A549 (cell line): Measurements from ENCODE around the gene MPND. TPM values are rescaled to one million over a fixed set of nuclear protein-coding genes. Genes with fewer than 3 reads are reported as not detected.
"Not testable (repeated sequence)": the region's sequence is repeated elsewhere in the genome, so short reads cannot be mapped to it uniquely, and the experiment has no call there.

Experiments used
- ATAC-seq, 2 experiments: fragments of 200-7000 bp in 1 of 2; fragments of >200 bp in 1 of 2; cut with Nextera tagmentation in 1 of 2; cut with Tn5 transposase in 1 of 2; 3 replicates each; pipeline versions ENCODE4 v1.8.0 to v1.9.1; 2018 to 2020; ENCODE audit warnings: mild to moderate bottlenecking in 1 of 2, moderate library complexity in 1 of 2
- CTCF ChIA-PET: fragments of 300-600 bp; sonication (Branson Sonifier 250); formaldehyde crosslinking; extraction: SDS; loops from one replicate; lab custom pipeline; 2021; ENCODE audit warnings: antibody characterized with exemption, inconsistent platforms; lab: Yijun Ruan, JAX
- POLR2A ChIA-PET: fragments of 350-600 bp; formaldehyde crosslinking; extraction: SDS; loops from one replicate; lab custom pipeline; 2021; ENCODE audit warnings: antibody characterized with exemption, inconsistent platforms; lab: Yijun Ruan, JAX
- DNase-seq, 2 experiments: peaks; one replicate each; pipeline versions ENCODE4 v3.0.0 to v3.0.0-alpha.2; 2011 to 2016; ENCODE audit warnings: low read depth in 1 of 2, low spot score in 1 of 2
- FAIRE-seq: peaks from 2 replicates; lab custom pipeline; 2011; peaks lifted over from hg19 to GRCh38; lab: Jason Lieb, UNC
- H3K27ac ChIP-seq, 2 experiments: fragments of >200 bp; sonication (Bioruptor Twin); formaldehyde crosslinking; 3 replicates each; pipeline ENCODE4 v1.5.1; 2016 to 2017
- H3K4me1 ChIP-seq: fragments of >200 bp; sonication (Bioruptor Twin); formaldehyde crosslinking; 3 replicates; pipeline ENCODE4 v1.6.1; 2016
- H3K4me2 ChIP-seq: fragments of >200 bp; sonication (Bioruptor Twin); formaldehyde crosslinking; 3 replicates; pipeline ENCODE4 v1.6.1; 2016
- H3K4me3 ChIP-seq: fragments of >200 bp; sonication (Bioruptor Twin); formaldehyde crosslinking; 3 replicates; pipeline ENCODE4 v1.5.1; 2016
- H3K9me3 ChIP-seq: fragments of >200 bp; sonication (Bioruptor Twin); formaldehyde crosslinking; 3 replicates; pipeline ENCODE4 v1.6.1; 2016
- BHLHE40 ChIP-seq: IDR thresholded peaks from 2 replicates; pipeline ENCODE4 v1.6.1; 2012; ENCODE audit warnings: low read depth, low read length, inconsistent platforms
- CBX8 ChIP-seq: fragments of 200-600 bp; sonication (generic); IDR thresholded peaks from 2 replicates; pipeline ENCODE4 v1.6.1; 2016
- CEBPB ChIP-seq, 2 experiments: fragments of >200 bp in 1 of 2; sonication (Bioruptor Twin) in 1 of 2; formaldehyde crosslinking in 1 of 2; IDR thresholded peaks; 2 replicates each; pipeline ENCODE4 v1.6.1; 2012 to 2016
- EHMT2 ChIP-seq: fragments of 200-600 bp; sonication (generic); IDR thresholded peaks from 2 replicates; pipeline ENCODE4 v1.6.1; 2016; ENCODE audit warnings: antibody characterized with exemption, low read depth, mild to moderate bottlenecking, moderate library complexity
- EP300 ChIP-seq, 2 experiments: fragments of >200 bp; sonication (Bioruptor Twin); formaldehyde crosslinking; IDR thresholded peaks; 2 replicates in 1 of 2; 3 replicates in 1 of 2; pipeline ENCODE4 v1.6.1; 2016 to 2017
- HOXB13 ChIP-seq: fragments of 250-450 bp; sonication (Bioruptor Pico); IDR thresholded peaks from 2 replicates; pipeline ENCODE4 v1.5.0; 2020; ENCODE audit warnings: low read depth, mild to moderate bottlenecking, moderate library complexity
- JUN ChIP-seq, 2 experiments: fragments of >200 bp; sonication (Bioruptor Twin); formaldehyde crosslinking; IDR thresholded peaks; 2 replicates in 1 of 2; 3 replicates in 1 of 2; pipeline ENCODE4 v1.6.1; 2016 to 2017
- JUNB ChIP-seq: fragments of >200 bp; sonication (Bioruptor Twin); formaldehyde crosslinking; IDR thresholded peaks from 2 replicates; pipeline ENCODE4 v1.6.1; 2016
- KDM1A ChIP-seq: fragments of 200-600 bp; sonication (generic); IDR thresholded peaks from 2 replicates; pipeline ENCODE4 v1.6.1; 2016; ENCODE audit warnings: low read depth, mild to moderate bottlenecking
- MAZ ChIP-seq: fragments of 150-350 bp; IDR thresholded peaks from 2 replicates; pipeline ENCODE4 v1.6.1; 2014; ENCODE audit warnings: antibody characterized with exemption, low read depth, low read length, borderline replicate concordance
- MYC ChIP-seq: IDR thresholded peaks from 2 replicates; pipeline ENCODE4 v1.6.1; 2012; ENCODE audit warnings: mild to moderate bottlenecking, inconsistent platforms, low read length, improper control_type of control experiment, borderline replicate concordance
- PBX3 ChIP-seq: IDR thresholded peaks from 2 replicates; pipeline ENCODE4 v1.6.1; 2012
- PHF8 ChIP-seq: fragments of 200-600 bp; sonication (generic); IDR thresholded peaks from 2 replicates; pipeline ENCODE4 v1.6.1; 2016; ENCODE audit warnings: low read depth, mild to moderate bottlenecking, antibody characterized with exemption, moderate library complexity, borderline replicate concordance
- POLR2AphosphoS2 ChIP-seq: conservative IDR thresholded peaks from 2 replicates; pipeline ENCODE4 v1.6.1; 2012; ENCODE audit warnings: low read length, improper control_type of control experiment, inconsistent platforms
- RFX5 ChIP-seq: fragments of 450-650 bp; IDR thresholded peaks from 2 replicates; pipeline ENCODE4 v1.7.1; 2014; ENCODE audit warnings: antibody characterized with exemption, mild to moderate bottlenecking, moderate library complexity
- SREBF2 ChIP-seq: fragments of 450-650 bp; IDR thresholded peaks from 2 replicates; pipeline ENCODE4 v1.6.1; 2014; ENCODE audit warnings: mild to moderate bottlenecking, moderate library complexity
- TFCP2L1 ChIP-seq: fragments of 250-450 bp; sonication (Bioruptor Pico); IDR thresholded peaks from 2 replicates; pipeline ENCODE4 v1.5.0; 2021; ENCODE audit warnings: mild to moderate bottlenecking
- ZC3H11A ChIP-seq: fragments of 450-650 bp; IDR thresholded peaks from 2 replicates; pipeline ENCODE4 v1.6.1; 2014; ENCODE audit warnings: antibody characterized with exemption, mild to moderate bottlenecking
- WGBS: methylation state at CpG from one replicate; pipeline ENCODE4 v1.1.6; 2017; ENCODE audit errors: missing lambda C conversion rate; 5-methylcytosine and 5-hydroxymethylcytosine counted together
- polyA plus RNA-seq, 4 experiments: library from polyadenylated mRNA; depleted of rRNA in 3 of 4; stranded (reverse); fragments of >200 nt; fragmentation: RNase III in 1 of 4; extraction: RNeasy Plus Mini Kit Qiagen cat#74134 plus additional on column Dnase treatment in 1 of 4; gene quantifications; 2 replicates in 3 of 4; 3 replicates in 1 of 4; pipeline ENCODE4 v1.2.3, GENCODE V29; 2011 to 2017
- TF ChIP-seq, protein P1 (sequence below): fragments of 150-350 bp; IDR thresholded peaks from 2 replicates; pipeline ENCODE4 v1.6.1; 2014; ENCODE audit warnings: low read depth, mild to moderate bottlenecking, low read length

The MPND gene
- polyA plus RNA-seq, 2 of the 4 experiments (the other 2 are of a cell fraction), result 3.5 to 14.5 TPM

- H3K4me2 ChIP-seq, result no peak overlapping the region
- ChIA-PET CTCF (interaction anchor here (0.8 kb wide), 1 partner anchor 124 kb away, joined by 3 read pairs; no protein-coding TSS in a partner anchor), POLR2A (no interaction called here)
- H3K9me3 ChIP-seq, result no peaks in the 10 kb centered on the region
- DNase-seq (peak in 1 of 2 experiments; percentile 36), FAIRE-seq (no peak), ATAC-seq (peak; percentile 59 to 78; a peak in 5 of 6 replicates)
- H3K4me1 ChIP-seq, result no peaks in the 10 kb centered on the region
- TF ChIP-seq CEBPB (IDR thresholded peaks at IDR 0.05) (no peak), MAZ (no peak)
- TF ChIP-seq, protein P1, sequence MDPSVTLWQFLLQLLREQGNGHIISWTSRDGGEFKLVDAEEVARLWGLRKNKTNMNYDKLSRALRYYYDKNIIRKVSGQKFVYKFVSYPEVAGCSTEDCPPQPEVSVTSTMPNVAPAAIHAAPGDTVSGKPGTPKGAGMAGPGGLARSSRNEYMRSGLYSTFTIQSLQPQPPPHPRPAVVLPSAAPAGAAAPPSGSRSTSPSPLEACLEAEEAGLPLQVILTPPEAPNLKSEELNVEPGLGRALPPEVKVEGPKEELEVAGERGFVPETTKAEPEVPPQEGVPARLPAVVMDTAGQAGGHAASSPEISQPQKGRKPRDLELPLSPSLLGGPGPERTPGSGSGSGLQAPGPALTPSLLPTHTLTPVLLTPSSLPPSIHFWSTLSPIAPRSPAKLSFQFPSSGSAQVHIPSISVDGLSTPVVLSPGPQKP, result no peak
- WGBS, result 78% methylated on average over 22 of the region's 49 CpGs
- H3K4me3 ChIP-seq, result no peak overlapping the region
- H3K27ac ChIP-seq, result no peak overlapping the region
Observed at GRCh38 chr19:4328243-4328990, 14.9 kb upstream of the MPND start.

DNA sequence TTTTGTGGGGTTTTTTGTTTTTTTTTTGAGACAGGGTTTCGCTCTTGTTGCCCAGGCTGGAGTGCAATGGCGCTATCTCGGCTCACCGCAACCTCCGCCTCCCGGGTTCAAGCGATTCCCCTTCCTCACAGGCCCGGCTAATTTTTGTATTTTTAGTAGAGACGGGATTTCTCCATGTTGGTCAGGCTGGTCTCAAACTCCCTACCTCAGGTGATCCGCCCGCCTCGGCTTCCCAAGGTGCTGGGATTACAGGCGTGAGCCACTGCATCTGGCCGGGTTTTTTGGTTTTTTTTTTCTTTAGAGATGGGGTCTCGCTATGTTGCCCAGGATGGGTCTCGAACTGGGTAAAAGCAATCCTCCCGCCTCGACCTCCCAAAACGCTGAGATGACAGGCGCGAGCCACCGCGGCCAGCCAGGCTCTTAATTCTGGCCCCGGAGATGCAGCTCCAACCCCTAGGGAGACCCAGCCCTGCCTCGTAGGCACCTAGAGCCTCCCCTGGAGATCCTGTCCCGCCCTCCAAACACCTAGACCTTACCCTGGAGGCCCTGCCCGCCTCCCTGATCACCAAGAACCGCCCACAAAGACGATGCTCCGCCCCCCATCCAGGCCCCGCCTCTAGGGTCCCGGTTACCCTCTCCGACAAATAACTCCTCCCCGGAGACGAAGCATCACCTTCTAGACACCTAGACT, 14.2 kb upstream of the MPND start:
- DNase-seq, H3K9me3 ChIP-seq, FAIRE-seq, H3K4me2 ChIP-seq, H3K4me1 ChIP-seq, H3K4me3 ChIP-seq, H3K27ac ChIP-seq, POLR2A ChIA-PET, CTCF ChIA-PET: not testable (repeated sequence)
- 81% methylated on average over 33 of the region's 35 CpGs for WGBS
- ATAC-seq, result peak in 1 of 2 experiments; percentile 30; a peak in 1 of 6 replicates

DNA sequence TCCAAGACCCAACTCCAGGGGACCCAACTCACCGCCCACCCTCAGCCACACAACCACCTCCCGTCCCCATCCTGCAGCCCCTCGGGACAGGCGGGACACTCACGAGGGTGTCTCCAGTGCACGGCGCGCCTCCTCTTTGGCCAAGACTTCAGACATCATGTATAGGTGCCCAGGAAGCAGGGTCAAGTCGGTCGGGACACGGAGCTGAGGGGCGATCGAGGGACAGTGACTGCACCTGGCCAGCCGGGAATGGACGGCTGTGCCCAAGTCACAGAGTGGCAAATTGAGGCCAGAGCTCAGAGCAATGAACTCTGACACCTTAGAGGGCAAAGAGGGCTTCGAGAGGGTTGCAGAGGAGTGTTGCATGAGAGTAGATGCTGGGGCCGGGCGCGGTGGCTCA, 13.5 kb upstream of the MPND start:
- POLR2A ChIA-PET, result no interaction called here
- no peaks in the 10 kb centered on the region for H3K9me3 ChIP-seq
- DNase-seq, result no peak
- no peak overlapping the region for H3K4me2 ChIP-seq
- no peak for ATAC-seq
- no peak for FAIRE-seq
- TF ChIP-seq ZC3H11A, result no peak
- TF ChIP-seq, all 56 proteins: peak for 0
- Histone ChIP-seq H3K27ac (no peak overlapping the region), H3K4me1 (no peaks in the 10 kb centered on the region), H3K4me3 (no peak overlapping the region)
- 92% methylated on average over 7 of the region's 19 CpGs for WGBS
- CTCF ChIA-PET, result no interaction called here

GRCh38 chr19:4334929-4335570, 8.3 kb upstream of the MPND start:
- Histone ChIP-seq H3K4me1 (no peaks in the 10 kb centered on the region), H3K9me3 (no peaks in the 10 kb centered on the region)
- no peak for ATAC-seq
- TF ChIP-seq EP300 (IDR thresholded peaks at IDR 0.05) (no peak), HOXB13 (CRISPR knock-in tag) (no peak), JUNB (no peak), TFCP2L1 (CRISPR knock-in tag) (no peak), MYC (no peak), POLR2AphosphoS2 (no peak), KDM1A (no peak), PHF8 (no peak), BHLHE40 (no peak), MAZ (no peak), PBX3 (no peak), EHMT2 (no peak), CBX8 (no peak), RFX5 (no peak), SREBF2 (no peak), JUN (IDR thresholded peaks at IDR 0.05) (no peak)
- TF ChIP-seq, protein P1, result no peak
- TF ChIP-seq, all 56 proteins: peak for 0
- Histone ChIP-seq H3K4me3 (no peak overlapping the region), H3K27ac (no peak overlapping the region), H3K4me2 (no peak overlapping the region)
- 83% methylated on average over 6 of the region's 7 CpGs for WGBS
- DNase-seq, result no peak
- POLR2A ChIA-PET, result no interaction called here
- CTCF ChIA-PET, result no interaction called here
- no peak for FAIRE-seq
